Measurements from ENCODE around the gene ENO2.

The ENO2 gene

DNA sequence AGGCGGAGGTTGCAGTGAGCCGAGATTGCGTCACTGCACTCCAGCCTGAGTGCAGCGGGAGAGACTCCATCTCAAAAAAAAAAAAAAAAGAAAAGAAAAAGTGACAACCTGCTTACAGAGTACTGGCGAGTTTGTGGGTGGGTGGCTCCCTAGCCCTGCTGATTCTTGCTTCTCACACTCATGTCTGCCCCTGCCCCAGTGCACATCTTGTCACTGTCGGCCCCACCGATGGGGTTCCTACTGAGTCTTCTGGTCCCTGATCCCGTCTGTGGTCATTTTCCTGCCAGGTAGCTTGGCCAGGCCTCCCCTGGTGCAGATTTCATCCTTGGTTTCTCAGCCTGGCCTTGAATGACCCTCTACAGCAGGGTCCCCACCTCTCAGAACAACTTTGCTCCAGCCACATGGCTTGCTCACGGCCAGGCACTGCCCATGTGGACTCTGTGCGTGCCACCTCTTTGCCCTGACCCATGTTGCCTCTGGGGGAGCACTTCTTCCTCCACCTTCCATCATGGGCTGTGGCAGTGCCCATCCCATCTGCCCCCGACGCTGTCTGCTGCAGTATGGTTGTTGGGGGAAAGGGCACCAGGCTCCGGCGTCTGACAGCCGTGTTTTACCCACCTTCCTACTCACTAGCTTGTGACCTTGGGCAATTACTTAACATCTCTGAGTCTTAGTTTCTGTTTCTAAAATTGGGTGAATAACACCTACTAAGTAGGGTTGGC lies 34.7 kb downstream of the ENO2 start:
- DNase-seq (ENCODE audit: low read depth), result no peak

DNA sequence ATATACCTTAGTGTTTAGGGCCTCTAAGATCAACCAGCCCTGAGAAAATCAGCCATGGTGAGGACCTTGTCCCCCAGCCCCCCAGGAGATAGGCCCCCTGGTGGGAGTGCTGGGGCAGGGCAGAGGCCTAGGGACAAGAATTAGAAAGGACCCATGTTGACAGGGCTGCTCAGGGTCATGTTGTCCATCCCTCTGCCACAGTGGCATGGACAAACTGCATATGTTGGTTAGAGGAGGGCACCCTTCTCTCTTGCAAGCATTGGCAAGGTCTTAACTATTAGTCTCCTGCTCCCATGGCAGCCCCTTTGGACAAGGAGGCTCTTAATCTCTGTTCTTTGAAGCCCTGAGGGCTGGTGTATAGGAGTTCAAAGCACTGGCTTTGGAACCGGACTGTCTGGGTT lies 36.0 kb downstream of the ENO2 start:
- DNase-seq (ENCODE audit: low read depth), result no peak

DNA sequence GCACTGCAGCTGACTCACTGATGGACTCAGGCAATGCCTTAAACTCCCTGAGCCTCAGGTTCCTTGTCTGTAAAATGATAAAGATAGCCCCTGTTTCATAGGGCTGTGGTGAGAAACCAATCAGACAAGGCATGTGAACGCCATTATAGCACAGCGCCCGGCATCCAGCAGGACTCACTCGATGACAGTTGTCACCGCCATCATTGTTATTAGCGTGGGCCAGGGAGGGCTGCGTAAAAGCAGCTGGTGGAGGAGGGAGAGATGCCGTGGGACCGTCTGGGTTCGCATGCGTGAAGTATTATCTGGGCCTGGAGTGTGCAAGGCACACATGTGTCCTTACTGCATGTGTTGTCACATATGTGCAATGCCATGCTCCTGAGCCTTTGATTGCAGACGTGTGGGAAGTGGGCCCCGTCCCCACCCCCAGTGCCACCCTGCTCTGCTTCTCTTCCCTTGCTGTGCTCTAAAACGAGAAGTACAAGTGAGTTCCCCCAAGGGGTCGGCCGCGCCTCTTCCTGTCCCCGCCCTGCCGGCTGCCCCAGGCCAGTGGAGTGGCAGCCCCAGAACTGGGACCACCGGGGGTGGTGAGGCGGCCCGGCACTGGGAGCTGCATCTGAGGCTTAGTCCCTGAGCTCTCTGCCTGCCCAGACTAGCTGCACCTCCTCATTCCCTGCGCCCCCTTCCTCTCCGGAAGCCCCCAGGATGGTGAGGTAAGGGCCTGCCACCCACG lies 36.6 kb downstream of the ENO2 start, which contains the start of gene PTPN6:
PTPN6 (plus strand) TSS at position 546 of the 730 bp plus-strand sequence; CDS start at position 703, 157 bp downstream.
- DNase-seq (ENCODE audit: low read depth), result no peak

DNA sequence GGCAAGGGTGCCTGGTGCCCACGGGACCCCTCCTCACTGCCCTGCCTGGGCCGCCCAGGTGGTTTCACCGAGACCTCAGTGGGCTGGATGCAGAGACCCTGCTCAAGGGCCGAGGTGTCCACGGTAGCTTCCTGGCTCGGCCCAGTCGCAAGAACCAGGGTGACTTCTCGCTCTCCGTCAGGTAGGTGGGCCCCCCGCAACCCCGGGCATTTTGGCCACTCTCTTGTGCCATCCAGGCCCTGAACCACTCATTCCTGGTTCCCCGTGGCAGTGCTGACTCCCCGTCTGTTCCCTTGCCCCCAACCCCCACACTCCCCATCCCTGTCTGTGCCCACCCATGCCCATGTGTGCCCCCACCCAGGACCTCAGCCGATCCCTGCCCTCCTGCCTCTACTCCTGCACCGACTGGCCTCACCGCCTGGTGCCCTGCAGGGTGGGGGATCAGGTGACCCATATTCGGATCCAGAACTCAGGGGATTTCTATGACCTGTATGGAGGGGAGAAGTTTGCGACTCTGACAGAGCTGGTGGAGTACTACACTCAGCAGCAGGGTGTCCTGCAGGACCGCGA lies 37.3 kb downstream of the ENO2 start:
- no peak for DNase-seq (ENCODE audit: low read depth)

DNA sequence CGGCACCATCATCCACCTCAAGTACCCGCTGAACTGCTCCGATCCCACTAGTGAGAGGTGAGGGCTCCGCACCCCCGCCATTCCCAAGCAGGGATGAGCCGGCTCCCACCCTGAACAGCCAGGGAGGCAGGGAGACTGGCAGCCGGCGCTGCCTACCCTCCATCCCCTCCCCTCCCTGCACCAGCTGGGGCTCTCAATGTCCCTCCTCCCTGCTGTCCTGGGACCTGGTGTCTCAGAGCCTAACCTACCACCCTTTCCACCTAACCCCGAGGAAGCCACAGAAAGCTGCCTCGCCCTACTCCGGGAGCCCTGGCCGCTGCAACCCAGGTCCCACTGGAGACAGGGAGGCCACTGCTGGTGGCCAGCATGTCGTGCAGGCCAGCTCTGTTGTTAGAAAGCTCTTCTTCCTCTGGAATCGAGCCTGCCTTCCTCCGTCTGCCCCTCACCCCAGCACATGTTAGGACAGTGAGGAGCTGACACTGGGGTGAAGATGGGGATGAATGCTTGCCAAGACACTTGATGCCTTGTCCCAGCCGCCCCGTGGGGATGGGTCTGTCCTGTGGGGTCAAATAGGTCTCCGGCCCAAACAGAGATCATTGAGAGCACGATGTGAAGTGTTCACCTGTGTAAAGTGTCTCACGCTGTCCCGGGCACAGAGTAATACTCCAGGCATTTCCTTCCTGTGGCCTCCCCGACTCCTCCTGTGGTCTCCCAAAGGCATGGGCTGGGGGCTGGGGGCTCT lies 37.9 kb downstream of the ENO2 start:
- no peak for DNase-seq (ENCODE audit: low read depth)

DNA sequence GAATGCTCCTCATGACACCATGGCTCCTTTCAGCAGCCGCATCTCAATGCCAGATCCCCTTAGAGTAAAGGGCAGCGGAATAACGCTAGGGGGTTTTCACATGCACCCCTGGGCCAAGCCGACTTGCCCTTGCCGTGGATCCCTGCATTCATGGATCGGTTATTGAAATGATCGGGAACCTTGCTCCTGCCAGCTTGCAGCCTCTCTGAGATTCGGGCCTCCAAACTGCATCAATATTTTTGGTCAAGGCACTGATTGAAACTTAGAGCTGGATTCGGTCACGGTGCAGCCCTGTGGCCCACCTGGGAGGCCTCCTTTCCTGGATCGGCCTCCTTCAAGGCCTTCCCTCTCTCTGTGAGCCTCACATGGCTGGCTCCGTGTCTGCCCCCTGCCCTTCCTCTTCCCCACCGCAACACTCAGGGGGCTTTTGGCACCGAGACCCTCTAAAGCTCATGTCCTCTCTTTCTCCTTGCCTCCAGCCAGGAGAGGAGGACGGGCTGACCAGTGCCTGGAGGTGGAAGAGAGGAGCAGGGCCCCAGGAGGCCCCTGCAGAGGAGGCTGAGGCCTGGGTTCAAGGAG lies 38.6 kb downstream of the ENO2 start:
- no peak for DNase-seq (ENCODE audit: low read depth)

DNA sequence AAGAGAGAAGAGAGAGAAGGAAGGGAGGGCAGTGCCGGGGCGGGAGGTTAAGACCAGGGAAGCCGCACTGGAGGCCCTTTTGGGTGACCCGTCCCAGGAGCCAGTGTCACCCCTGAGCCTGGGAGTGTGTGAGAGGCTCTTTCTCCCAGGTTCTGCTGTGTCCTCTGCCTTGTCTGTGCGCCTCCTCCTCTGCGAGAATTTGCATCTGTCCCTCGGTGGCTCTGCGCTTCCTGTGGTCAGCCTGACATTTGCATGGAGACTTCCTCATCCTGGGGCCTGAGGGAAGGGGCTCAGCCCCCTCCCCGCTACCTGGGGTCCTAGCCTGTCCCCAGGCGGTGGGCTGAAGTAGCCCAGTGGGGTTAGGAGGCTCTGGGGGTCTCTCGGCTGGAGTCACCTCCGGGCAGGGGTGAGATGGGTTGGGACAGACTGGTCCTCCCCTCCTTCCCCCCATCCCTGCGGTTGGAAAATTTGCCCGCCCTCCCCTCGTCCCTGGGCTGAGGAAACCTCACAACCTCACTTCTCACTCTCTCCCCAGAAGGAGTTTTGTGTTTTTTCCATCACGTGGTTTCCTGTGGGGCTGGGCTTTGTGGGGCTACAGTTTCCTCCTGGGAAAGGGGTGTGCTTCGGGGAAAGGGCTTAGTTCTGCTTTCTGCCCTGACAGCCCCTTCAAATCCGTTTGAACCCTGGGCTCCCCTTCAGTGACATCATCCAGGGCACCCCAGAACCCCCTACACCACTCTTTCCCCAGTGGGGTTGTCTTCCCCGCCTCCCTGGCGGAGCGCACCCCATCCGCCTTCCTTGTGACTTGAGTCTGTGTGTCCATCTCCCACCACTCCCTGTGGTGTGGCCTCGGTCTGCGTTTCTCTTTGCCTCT lies 39.3 kb downstream of the ENO2 start:
- no peak for DNase-seq (ENCODE audit: low read depth)

DNA sequence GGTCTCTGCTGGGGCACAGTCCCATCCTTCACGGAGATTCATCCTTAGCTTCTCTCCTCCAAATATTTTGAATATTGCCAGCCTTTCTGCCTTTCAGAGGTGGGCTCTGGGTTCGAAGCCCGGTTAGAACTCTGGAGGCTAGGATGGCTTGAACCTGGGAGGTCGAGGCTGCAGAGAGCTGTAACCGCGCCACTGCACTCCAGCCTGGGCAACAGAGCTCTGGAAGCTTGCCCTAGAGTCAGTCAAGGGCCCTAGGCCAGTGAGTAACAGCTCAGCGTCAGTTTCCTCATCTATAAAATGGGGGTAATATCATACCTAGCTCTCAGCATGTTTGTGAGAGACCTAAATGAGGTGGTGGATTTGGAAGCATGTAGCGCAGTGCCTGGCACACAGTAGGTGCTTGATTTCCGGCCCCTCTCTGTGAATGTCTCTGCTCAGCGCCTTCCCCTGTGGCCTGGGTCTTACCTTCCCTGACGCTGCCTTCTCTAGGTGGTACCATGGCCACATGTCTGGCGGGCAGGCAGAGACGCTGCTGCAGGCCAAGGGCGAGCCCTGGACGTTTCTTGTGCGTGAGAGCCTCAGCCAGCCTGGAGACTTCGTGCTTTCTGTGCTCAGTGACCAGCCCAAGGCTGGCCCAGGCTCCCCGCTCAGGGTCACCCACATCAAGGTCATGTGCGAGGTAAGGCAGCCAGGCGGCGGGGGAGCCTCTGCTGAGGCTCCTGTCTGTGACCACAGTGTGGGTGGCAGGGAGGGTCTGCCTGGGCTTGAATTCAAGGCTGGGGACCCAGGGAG lies 40.1 kb downstream of the ENO2 start:
- no peak for DNase-seq (ENCODE audit: low read depth)

DNA sequence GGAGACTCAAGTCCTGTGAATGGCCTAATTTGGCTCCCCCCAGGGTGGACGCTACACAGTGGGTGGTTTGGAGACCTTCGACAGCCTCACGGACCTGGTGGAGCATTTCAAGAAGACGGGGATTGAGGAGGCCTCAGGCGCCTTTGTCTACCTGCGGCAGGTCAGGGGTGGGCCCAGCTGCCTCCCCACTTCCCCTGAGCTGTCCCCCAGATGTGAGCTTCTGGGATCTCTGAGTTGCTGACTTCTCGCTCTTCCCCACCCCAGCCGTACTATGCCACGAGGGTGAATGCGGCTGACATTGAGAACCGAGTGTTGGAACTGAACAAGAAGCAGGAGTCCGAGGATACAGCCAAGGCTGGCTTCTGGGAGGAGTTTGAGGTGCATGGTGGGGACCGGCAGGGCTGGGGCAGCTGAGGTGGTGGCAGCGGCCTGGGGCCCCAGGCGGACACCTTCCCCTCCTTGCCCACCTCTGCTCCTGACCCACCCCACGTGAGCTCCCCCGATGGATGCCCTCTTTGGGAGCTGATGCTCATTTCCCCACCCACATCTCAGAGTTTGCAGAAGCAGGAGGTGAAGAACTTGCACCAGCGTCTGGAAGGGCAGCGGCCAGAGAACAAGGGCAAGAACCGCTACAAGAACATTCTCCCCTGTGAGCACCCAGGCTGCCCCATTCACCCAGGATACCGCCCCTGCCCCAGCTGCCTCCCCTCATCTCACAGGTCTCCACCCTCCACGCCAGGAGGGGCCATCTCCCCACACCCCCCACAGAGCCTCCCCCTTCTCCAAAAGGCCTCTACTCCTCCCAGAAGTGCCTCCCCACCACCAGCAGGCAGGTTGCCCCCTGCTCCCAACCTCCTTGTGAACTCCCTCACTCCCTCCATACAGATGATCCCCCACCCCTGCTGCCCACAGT lies 41.0 kb downstream of the ENO2 start:
- DNase-seq (ENCODE audit: low read depth), result no peak

DNA sequence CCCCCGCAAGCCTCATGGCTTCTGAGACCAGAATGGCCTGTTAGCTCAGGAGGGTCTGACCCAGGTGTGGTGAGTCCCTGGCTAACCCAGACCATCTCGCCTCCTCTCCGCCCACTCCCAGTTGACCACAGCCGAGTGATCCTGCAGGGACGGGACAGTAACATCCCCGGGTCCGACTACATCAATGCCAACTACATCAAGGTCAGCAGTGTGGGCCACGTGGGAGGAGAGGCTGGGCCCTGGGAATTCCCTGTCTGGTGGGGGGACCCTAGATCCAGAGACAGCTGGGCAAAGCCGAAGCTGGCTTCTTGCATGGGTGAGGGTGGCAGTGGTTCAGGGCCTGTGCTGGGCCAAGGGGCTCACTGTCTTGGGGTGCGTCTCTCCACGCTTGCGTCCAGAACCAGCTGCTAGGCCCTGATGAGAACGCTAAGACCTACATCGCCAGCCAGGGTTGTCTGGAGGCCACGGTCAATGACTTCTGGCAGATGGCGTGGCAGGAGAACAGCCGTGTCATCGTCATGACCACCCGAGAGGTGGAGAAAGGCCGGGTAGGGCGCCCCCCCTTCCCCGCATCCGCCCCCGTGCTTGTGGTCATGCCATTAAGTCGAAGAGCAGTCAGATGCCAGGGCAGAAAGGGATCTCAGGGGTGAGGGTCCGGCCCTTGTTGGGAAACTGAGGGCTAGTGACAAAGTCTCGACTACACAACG lies 41.8 kb downstream of the ENO2 start:
- no peak for DNase-seq (ENCODE audit: low read depth)

DNA sequence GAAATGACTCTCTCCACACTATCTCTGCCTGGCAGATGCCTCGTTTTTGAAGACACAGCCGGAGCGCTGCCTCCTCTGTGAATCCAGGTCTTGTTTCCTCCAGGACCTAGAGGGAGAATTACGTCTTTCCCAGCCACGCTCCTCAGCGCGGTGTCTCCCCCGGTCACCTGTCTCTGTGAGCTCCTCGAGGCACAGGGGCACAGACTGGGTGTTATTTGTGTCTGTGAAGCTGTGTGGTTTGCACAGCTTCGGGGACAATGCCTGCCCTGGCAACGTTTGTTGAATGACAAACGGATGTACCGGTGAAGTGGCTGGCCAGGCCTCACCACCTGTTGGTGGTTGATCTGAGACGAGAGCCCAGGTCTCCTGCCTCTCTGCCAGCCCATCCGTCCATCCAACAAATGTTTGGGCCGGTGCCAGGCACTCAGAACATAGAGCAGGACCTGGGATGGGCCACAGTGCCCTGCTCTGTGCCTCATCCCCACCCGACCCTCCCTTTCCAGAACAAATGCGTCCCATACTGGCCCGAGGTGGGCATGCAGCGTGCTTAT lies 42.8 kb downstream of the ENO2 start:
- no peak for DNase-seq (ENCODE audit: low read depth)

DNA sequence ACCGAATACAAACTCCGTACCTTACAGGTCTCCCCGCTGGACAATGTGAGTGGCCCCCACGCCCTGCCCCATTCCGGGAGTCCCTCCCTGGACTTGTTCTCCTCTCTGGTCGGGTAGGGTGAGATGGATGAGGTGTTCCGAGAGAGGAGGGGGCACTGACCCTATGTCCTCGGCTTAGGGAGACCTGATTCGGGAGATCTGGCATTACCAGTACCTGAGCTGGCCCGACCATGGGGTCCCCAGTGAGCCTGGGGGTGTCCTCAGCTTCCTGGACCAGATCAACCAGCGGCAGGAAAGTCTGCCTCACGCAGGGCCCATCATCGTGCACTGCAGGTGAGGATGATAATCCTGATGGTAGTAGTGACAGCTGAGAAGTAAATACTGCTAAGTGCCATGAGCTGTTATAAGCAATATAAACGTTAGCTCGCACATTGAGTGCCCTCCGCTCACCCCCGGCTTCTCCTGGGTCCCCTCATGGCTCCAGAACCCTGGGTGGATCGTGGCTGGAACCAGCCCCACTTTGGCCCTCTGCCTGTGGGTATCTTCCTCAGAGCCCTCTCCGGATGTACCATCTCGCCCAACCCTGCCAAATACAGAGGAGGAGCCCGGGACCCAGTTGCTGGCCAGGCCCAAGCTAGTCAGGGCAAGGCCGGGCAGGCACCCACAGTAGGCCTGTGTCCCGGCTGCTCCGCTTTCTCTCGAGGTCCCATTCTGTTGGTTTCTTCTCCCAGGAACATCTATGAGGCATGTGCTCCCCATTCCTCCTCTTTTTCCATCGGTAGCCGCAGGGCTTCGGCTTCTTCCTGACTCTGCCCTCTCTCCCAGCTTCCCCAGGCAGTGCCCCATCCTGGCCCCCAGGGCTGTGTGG lies 43.6 kb downstream of the ENO2 start:
- no peak for DNase-seq (ENCODE audit: low read depth)

DNA sequence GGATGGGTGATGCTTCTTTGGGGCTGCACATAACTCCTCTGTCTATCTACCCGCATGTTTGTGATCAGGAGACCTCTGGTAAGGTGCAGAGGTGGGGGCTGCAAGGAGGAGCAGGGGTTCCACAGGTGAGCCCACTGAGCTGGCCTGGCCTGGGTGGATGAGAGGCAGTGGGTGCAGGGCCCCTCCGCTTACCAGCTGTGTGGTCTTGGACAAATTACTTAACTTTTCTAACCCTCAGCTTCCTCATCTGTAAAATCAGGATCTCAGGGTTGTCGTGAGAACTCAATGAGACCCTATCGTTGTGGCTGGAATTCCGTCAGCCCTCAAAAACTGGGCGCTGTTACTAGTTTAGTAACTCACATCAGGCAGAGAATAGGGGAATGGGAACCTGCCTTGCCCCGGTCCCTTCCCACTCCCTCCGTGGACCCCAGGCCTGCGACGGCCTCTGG lies 44.3 kb downstream of the ENO2 start:
- no peak for DNase-seq (ENCODE audit: low read depth)

DNA sequence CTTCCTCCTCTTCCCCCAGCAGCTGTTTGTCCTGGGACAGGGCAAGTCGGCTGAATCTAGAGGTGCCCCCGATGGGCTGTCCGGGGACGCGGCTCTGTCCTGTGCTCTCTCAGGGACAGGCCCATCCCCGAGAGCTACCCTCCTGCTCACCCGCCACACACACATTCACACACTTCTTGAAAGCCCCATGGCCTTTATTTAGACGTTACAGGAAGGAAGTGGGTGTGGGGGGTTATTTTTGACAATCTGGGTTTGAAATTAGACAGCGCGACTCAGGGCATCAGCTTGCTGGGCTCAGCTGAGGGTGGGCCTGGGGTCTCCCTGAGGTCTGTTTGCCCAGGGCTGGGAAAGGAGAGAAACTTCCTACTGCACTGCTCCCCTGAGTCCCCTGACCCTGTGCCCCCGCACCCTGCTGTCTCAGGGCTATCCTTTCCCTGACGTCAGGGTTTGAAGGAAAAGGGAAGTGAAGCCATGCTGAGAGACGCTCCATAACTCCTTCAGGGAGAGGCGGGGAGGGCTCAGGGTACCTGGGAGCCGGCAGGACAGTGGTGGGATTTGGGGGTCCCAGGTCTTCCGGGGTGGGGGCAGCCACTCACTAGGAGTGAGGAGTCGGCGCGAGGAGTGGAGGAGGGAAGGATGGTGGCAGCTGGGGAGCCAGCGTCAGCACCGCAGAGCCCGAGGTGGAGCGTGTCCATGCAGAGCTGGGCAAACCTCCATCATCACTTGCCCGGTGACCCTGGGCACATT lies 44.9 kb downstream of the ENO2 start:
- DNase-seq (ENCODE audit: low read depth), result no peak

DNA sequence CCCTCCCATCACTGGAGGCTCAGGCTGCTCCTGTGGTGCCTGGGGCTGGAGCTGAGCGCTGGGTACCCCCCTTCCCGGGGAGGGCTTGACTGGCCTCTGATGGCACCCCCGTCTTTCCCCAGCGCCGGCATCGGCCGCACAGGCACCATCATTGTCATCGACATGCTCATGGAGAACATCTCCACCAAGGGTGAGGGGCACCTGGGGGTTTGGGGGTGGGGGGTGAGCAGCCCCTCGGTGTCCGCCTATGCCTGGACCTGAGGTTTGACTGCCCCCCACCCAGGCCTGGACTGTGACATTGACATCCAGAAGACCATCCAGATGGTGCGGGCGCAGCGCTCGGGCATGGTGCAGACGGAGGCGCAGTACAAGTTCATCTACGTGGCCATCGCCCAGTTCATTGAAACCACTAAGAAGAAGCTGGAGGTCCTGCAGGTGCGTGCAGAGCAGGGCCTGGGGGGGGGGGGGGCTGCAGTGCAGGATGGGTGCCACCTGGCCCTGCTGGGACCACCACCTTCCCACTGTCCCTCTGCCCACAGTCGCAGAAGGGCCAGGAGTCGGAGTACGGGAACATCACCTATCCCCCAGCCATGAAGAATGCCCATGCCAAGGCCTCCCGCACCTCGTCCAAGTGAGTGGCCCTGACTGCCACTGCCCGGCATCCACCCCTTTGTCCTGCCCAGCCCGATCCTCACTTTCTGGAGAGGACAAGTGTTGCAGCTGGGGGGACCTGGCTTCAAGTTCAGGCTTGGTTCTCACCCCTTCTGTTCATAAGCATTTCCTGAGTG lies 45.6 kb downstream of the ENO2 start:
- no peak for DNase-seq (ENCODE audit: low read depth)

Measured in stimulated activated CD8-positive, alpha-beta memory T cell treated with anti-CD3 and anti-CD28 coated beads, Interleukin-15, amount 100 ng/mL, for 24 hours (primary cell).